HEK293 (cell line): ENCODE measurements around the gene VWA5B1.
"Not testable (repeated sequence)": the region's sequence is repeated elsewhere in the genome, so short reads cannot be mapped to it uniquely, and the experiment has no call there.

Experiments
- CTCF ChIA-PET: fragments of 350-600 bp; formaldehyde crosslinking; extraction: SDS; loops from one replicate; lab custom pipeline; 2021; ENCODE audit warnings: antibody characterized with exemption; lab: Yijun Ruan, JAX
- POLR2A ChIA-PET: fragments of 300-600 bp; formaldehyde crosslinking; extraction: SDS; loops from one replicate; lab custom pipeline; 2020; ENCODE audit warnings: antibody characterized with exemption, inconsistent platforms; lab: Yijun Ruan, JAX
- H3K27ac ChIP-seq: fragments of 200-500 bp; sonication (Bioruptor generic); 2 replicates; pipeline ENCODE4 v1.5.1; 2014; ENCODE audit warnings: low read depth, low read length, control low read depth, inconsistent platforms; ENCODE audit errors: extremely low read depth
- H3K36me3 ChIP-seq, 2 experiments: fragments of 200-500 bp in 1 of 2; sonication (Bioruptor generic) in 1 of 2; 1 replicate in 1 of 2; 2 replicates in 1 of 2; pipeline ENCODE4 v1.5.1; 2014 to 2017; ENCODE audit warnings: inconsistent platforms in 2 of 2, low read length in 2 of 2; ENCODE audit not compliant: control insufficient read depth in 2 of 2, insufficient read depth in 1 of 2
- H3K4me1 ChIP-seq: fragments of 200-500 bp; sonication (Bioruptor generic); 2 replicates; pipeline ENCODE4 v1.5.1; 2014; ENCODE audit warnings: mild to moderate bottlenecking, low read length, inconsistent platforms; ENCODE audit not compliant: control insufficient read depth, insufficient read depth
- H3K4me3 ChIP-seq: 2 replicates; pipeline ENCODE4 v1.5.1; 2011; ENCODE audit warnings: low read depth, mild to moderate bottlenecking, control low read depth, low read length, moderate library complexity
- H3K9me3 ChIP-seq: fragments of 200-500 bp; sonication (Bioruptor generic); 2 replicates; pipeline ENCODE4 v1.5.1; 2014; ENCODE audit warnings: low read depth, low read length, inconsistent platforms; ENCODE audit not compliant: control insufficient read depth, insufficient read depth
- IKZF3 ChIP-seq: fragments of 450-650 bp; IDR thresholded peaks from 2 replicates; pipeline ENCODE4 v1.5.0; 2018; ENCODE audit warnings: missing biosample characterization, mild to moderate bottlenecking, missing genetic modification characterization, moderate library complexity
- SCRT2 ChIP-seq: fragments of 450-650 bp; formaldehyde crosslinking; IDR thresholded peaks from 2 replicates; pipeline ENCODE4 v1.5.1; 2016; ENCODE audit warnings: missing biosample characterization, missing genetic modification characterization
- SETDB1 ChIP-seq: IDR thresholded peaks from one replicate; pipeline ENCODE4 v1.6.1; 2017; ENCODE audit warnings: mild to moderate bottlenecking, low read length, moderate library complexity, mixed read lengths; ENCODE audit not compliant: insufficient read length
- ZNF146 ChIP-seq: fragments of 450-650 bp; formaldehyde crosslinking; IDR thresholded peaks from 2 replicates; pipeline ENCODE4 v1.5.1; 2016; ENCODE audit warnings: missing biosample characterization, missing genetic modification characterization
- ZNF404 ChIP-seq: fragments of 450-650 bp; formaldehyde crosslinking; IDR thresholded peaks from 2 replicates; pipeline ENCODE4 v1.5.1; 2017; ENCODE audit warnings: missing biosample characterization, missing genetic modification characterization
- ZNF548 ChIP-seq: fragments of 450-650 bp; formaldehyde crosslinking; IDR thresholded peaks from 2 replicates; pipeline ENCODE4 v1.5.1; 2016; ENCODE audit warnings: missing biosample characterization, missing genetic modification characterization
- ZNF558 ChIP-seq: fragments of 450-650 bp; formaldehyde crosslinking; IDR thresholded peaks from 2 replicates; pipeline ENCODE4 v1.5.1; 2016; ENCODE audit warnings: missing biosample characterization, missing genetic modification characterization
- ZNF600 ChIP-seq: fragments of 450-650 bp; formaldehyde crosslinking; IDR thresholded peaks from 2 replicates; pipeline ENCODE4 v1.5.1; 2016; ENCODE audit warnings: missing biosample characterization, missing genetic modification characterization
- ZNF792 ChIP-seq: fragments of 450-650 bp; formaldehyde crosslinking; IDR thresholded peaks from 2 replicates; pipeline ENCODE4 v1.5.1; 2016; ENCODE audit warnings: missing biosample characterization, missing genetic modification characterization
- ZNF843 ChIP-seq: fragments of 450-650 bp; formaldehyde crosslinking; IDR thresholded peaks from 2 replicates; pipeline ENCODE4 v1.5.1; 2016; ENCODE audit warnings: missing biosample characterization, missing genetic modification characterization
- TF ChIP-seq, protein P1 (sequence below): fragments of 450-650 bp; formaldehyde crosslinking; optimal IDR thresholded peaks from 2 replicates; pipeline ENCODE3; 2016; ENCODE audit warnings: missing biosample characterization, mild to moderate bottlenecking, missing genetic modification characterization
- TF ChIP-seq, protein P2 (sequence below): fragments of 450-650 bp; formaldehyde crosslinking; IDR thresholded peaks from 2 replicates; pipeline ENCODE4 v1.5.1; 2016; ENCODE audit warnings: missing biosample characterization, missing genetic modification characterization

Gene VWA5B1

DNA sequence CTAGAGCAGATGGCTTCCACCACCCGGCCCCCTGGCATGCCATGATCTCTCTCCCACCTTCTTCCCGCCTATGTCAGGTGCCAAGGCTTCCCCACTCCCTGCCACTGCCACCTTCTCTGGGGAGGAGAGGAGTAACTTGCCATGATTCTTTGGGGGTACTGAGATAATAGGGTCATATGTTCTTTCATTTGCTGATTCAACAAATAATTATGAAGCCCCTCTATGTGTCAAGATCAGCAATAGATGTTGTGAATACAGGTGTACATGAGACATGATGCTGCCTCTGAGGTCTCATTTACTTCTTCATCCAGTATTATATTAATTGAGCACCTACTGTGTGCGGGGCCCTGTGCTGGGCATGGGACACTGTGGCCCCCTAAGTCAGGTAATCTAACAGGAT lies 6.0 kb upstream of the VWA5B1 start (continued):
- no peak for TF ChIP-seq ZNF558 (tag by site-specific recombination)

DNA sequence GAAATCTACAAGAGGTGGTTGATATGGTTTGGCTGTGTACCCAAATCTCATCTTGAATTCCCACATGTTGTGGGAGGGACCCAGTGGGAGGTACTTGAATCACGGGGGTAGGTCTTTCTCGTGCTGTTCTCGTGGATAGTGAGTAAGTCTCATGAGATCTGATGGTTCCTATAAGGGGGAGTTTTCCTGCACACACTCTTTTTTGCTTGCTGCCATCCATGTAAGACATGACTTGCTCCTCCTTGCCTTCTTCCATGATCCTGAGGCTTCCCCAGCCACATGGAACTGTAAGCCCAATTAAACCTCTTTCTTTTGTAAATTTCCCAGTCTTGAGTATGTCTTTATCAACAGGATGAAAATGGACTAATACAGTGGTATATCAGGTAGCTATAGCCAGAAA lies 5.2 kb upstream of the VWA5B1 start:
- no peak overlapping the region for H3K4me3 ChIP-seq
- POLR2A ChIA-PET: no interaction called here
- H3K27ac ChIP-seq: no peak overlapping the region
- CTCF ChIA-PET: interaction anchor here (0.6 to 0.7 kb wide), 2 partner anchors 92 to 524 kb away, joined by 3 to 5 read pairs; no protein-coding TSS in a partner anchor
- TF ChIP-seq SETDB1: peak; percentile 84
- no peak for TF ChIP-seq ZNF404
- H3K4me1 ChIP-seq: peaks cover 3% of the 10 kb centered on the region; the same call in 1 of the 2 replicates
- no peaks in the 10 kb centered on the region; the same call in 1 of the 2 replicates for H3K9me3 ChIP-seq
- H3K36me3 ChIP-seq: no peaks in the 10 kb centered on the region

DNA sequence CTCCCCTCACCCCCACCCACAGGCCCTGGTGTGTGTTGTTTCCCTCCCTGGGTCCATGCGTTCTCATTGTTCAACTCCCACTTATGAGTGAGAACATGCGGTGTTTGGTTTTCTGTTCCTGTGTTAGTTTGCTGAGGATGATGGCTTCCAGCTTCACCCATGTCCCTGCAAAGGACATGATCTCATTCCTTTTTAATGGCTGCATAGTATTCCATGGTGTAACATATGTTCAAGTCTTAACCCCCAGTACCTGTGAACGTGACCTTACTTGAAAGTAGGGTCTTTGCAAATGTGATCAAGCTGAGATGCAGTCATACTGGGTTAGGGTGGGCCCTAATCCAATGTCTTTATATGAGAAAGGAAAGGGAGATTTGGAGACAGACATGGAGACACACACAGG lies 3.0 kb upstream of the VWA5B1 start:
- H3K36me3 ChIP-seq, H3K4me1 ChIP-seq, H3K27ac ChIP-seq, CTCF ChIA-PET, POLR2A ChIA-PET, H3K9me3 ChIP-seq, H3K4me3 ChIP-seq: not testable (repeated sequence)
- TF ChIP-seq ZNF146: peak; percentile 93

DNA sequence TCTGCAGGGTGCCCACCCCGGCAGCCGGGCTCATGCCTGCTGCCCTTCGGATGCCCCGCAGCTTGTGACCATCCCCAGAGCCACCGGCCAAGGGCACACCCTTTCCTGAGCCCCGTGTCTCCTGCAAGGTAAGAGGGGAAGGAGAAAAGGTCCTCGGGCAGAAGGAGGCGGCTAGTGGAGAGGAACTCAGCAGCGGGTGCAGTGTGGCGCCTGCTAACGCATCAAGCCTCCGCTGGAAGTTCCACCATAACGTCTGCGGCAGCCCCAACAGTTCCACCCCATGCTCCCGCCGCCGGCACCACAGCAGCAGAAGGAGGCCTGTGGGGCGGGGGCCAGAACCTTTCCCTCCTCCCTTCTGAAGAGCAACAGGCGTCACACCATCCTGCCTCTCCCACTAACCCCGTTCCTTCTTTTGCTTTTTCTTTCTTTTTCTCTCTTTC lies 990 bp downstream of the VWA5B1 start:
- H3K27ac ChIP-seq: no peak overlapping the region
- ChIA-PET POLR2A (no interaction called here), CTCF (no interaction called here)
- H3K36me3 ChIP-seq: no peaks in the 10 kb centered on the region
- TF ChIP-seq ZNF843 (tag by site-specific recombination): no peak
- peak; percentile 66 for TF ChIP-seq SCRT2
- peaks cover 4% of the 10 kb centered on the region; the same call in 1 of the 2 replicates for H3K4me1 ChIP-seq
- no peak overlapping the region for H3K4me3 ChIP-seq
- no peaks in the 10 kb centered on the region for H3K9me3 ChIP-seq

DNA sequence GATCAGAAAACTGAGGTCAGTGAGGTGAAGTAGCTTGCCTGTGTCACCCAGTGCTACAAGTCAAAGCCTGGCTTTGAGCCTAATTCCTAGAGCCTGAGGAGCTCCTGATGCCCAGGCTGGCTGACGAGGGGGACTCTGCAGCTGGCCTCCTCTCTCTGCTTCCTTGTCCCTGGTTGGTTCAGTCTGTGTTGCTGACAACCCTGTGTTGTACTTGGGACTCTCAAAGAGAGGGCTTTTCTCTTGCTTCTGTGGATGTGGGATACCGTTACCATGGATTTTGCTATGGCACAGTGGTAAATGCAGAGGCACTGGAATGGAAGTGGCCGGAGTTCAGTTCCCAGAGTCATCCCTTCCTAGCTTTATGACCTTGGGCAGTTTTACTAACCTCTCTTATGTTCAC lies 8.0 kb downstream of the VWA5B1 start:
- POLR2A ChIA-PET: no interaction called here
- TF ChIP-seq, protein P1, sequence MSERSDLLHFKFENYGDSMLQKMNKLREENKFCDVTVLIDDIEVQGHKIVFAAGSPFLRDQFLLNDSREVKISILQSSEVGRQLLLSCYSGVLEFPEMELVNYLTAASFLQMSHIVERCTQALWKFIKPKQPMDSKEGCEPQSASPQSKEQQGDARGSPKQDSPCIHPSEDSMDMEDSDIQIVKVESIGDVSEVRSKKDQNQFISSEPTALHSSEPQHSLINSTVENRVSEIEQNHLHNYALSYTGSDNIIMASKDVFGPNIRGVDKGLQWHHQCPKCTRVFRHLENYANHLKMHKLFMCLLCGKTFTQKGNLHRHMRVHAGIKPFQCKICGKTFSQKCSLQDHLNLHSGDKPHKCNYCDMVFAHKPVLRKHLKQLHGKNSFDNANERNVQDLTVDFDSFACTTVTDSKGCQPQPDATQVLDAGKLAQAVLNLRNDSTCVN (tag by site-specific recombination): no peak
- TF ChIP-seq ZNF600 (tag by site-specific recombination) (no peak), ZNF548 (no peak), IKZF3 (no peak), ZNF792 (tag by site-specific recombination) (no peak)
- TF ChIP-seq, protein P2, sequence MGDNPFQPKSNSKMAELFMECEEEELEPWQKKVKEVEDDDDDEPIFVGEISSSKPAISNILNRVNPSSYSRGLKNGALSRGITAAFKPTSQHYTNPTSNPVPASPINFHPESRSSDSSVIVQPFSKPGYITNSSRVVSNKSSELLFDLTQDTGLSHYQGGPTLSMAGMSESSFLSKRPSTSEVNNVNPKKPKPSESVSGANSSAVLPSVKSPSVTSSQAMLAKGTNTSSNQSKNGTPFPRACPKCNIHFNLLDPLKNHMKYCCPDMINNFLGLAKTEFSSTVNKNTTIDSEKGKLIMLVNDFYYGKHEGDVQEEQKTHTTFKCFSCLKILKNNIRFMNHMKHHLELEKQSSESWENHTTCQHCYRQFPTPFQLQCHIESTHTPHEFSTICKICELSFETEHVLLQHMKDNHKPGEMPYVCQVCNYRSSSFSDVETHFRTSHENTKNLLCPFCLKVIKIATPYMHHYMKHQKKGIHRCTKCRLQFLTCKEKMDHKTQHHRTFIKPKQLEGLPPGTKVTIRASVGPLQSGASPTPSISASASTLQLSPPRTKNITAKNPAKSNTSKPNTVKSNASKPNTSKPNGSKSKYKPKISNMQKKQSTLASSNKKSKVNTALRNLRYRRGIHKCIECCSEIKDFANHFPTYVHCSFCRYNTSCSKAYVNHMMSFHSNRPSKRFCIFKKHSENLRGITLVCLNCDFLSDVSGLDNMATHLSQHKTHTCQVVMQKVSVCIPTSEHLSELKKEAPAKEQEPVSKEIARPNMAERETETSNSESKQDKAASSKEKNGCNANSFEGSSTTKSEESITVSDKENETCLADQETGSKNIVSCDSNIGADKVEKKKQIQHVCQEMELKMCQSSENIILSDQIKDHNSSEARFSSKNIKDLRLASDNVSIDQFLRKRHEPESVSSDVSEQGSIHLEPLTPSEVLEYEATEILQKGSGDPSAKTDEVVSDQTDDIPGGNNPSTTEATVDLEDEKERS: no peak
- H3K27ac ChIP-seq: no peak overlapping the region
- no peaks in the 10 kb centered on the region for H3K36me3 ChIP-seq
- H3K9me3 ChIP-seq: no peaks in the 10 kb centered on the region
- H3K4me1 ChIP-seq: no peaks in the 10 kb centered on the region
- H3K4me3 ChIP-seq: no peak overlapping the region
- CTCF ChIA-PET: interaction anchor here (0.7 kb wide), 1 partner anchor 202 kb away, joined by 3 read pairs; no protein-coding TSS in a partner anchor
